Ishikawa (cell line): ENCODE data around the gene ACSL4.

Experiments
- CEBPB ChIP-seq: IDR thresholded peaks from 2 replicates; pipeline ENCODE4 v1.6.1; 2012
- EGR1 ChIP-seq: IDR thresholded peaks from 2 replicates; pipeline ENCODE4 v1.6.1; 2012
- EP300 ChIP-seq: IDR thresholded peaks from 2 replicates; pipeline ENCODE4 v1.6.1; 2012; ENCODE audit warnings: borderline replicate concordance
- MAX ChIP-seq: IDR thresholded peaks from 2 replicates; pipeline ENCODE4 v1.6.1; 2012
- NFIC ChIP-seq: IDR thresholded peaks from 2 replicates; pipeline ENCODE4 v1.6.1; 2012
- RAD21 ChIP-seq: IDR thresholded peaks from 2 replicates; pipeline ENCODE4 v1.6.1; 2012; ENCODE audit warnings: low read depth
- REST ChIP-seq: IDR thresholded peaks from 2 replicates; pipeline ENCODE4 v1.6.1; 2012; ENCODE audit warnings: low read depth, mild to moderate bottlenecking
- TAF1 ChIP-seq: IDR thresholded peaks from 2 replicates; pipeline ENCODE4 v1.6.1; 2012; ENCODE audit warnings: low read depth, mild to moderate bottlenecking
- TEAD4 ChIP-seq: IDR thresholded peaks from 2 replicates; pipeline ENCODE4 v1.6.1; 2012
- USF1 ChIP-seq: IDR thresholded peaks from 2 replicates; pipeline ENCODE4 v1.6.1; 2012
- YY1 ChIP-seq: IDR thresholded peaks from 2 replicates; pipeline ENCODE4 v1.6.1; 2012; ENCODE audit warnings: low read depth

- TF ChIP-seq TAF1 (no peak), TEAD4 (no peak), EP300 (no peak), REST (no peak), RAD21 (no peak), EGR1 (no peak), CEBPB (no peak), USF1 (no peak), YY1 (no peak), NFIC (no peak), MAX (no peak)
Observed at GRCh38 chrX:109638158-109638557, 94.9 kb downstream of the ACSL4 start.
